Activated B cell treated with CpG ODN at 0.5 μM for 24 hours (primary cell): ENCODE measurements around the gene PRMT3. TPM values are rescaled to one million over a fixed set of nuclear protein-coding genes. Genes with fewer than 3 reads are reported as not detected.

Experiments used
- ATAC-seq: fragments of 200-7000 bp; cut with Tn5 transposase; one replicate; pipeline ENCODE4 v1.10.0; 2021; ENCODE audit warnings: low read depth, mild to moderate bottlenecking, moderate library complexity
- CTCF ChIA-PET: fragments of 350-600 bp; sonication (Branson Sonifier 250); formaldehyde crosslinking; loops from one replicate; lab custom pipeline; 2021; ENCODE audit warnings: antibody characterized with exemption; lab: Charles Lee
- POLR2A ChIA-PET: fragments of 350-600 bp; sonication (Branson Sonifier 250); formaldehyde crosslinking; loops from one replicate; lab custom pipeline; 2021; ENCODE audit warnings: antibody characterized with exemption; lab: Charles Lee
- DNase-seq: peaks from one replicate; pipeline ENCODE4 v3.0.0; 2022
- H3K27ac Mint-ChIP-seq: one replicate; pipeline ENCODE4 v1.8.0; 2020; ENCODE audit warnings: mixed read lengths
- H3K27me3 Mint-ChIP-seq: one replicate; pipeline ENCODE4 v1.8.0; 2021; ENCODE audit warnings: mixed read lengths
- H3K36me3 Mint-ChIP-seq: one replicate; pipeline ENCODE4 v1.8.0; 2021; ENCODE audit warnings: low read depth, mixed read lengths
- H3K4me1 Mint-ChIP-seq: one replicate; pipeline ENCODE4 v1.8.0; 2021; ENCODE audit warnings: mixed read lengths
- H3K4me3 Mint-ChIP-seq: one replicate; pipeline ENCODE4 v1.8.0; 2020; ENCODE audit warnings: mild to moderate bottlenecking, mixed read lengths
- H3K9me3 Mint-ChIP-seq: one replicate; pipeline ENCODE4 v1.8.0; 2020; ENCODE audit warnings: mixed read lengths
- CTCF ChIP-seq: fragments of 200-600 bp; IDR thresholded peaks from one replicate; pipeline ENCODE4 v1.8.0; 2022; ENCODE audit warnings: antibody characterized with exemption, mild to moderate bottlenecking
- intact Hi-C: fragments of 100-400 bp; cut with micrococcal nuclease; formaldehyde crosslinking; loops from one replicate; pipeline ENCODE4 v1.15.1; 2024
- total RNA-seq: library from RNA; stranded (reverse); gene quantifications from 2 replicates; pipeline ENCODE4 v1.2.3, GENCODE V29; 2022

PRMT3 gene
- total RNA-seq, 1 donor from 2014 or later: 24.9 TPM

DNA sequence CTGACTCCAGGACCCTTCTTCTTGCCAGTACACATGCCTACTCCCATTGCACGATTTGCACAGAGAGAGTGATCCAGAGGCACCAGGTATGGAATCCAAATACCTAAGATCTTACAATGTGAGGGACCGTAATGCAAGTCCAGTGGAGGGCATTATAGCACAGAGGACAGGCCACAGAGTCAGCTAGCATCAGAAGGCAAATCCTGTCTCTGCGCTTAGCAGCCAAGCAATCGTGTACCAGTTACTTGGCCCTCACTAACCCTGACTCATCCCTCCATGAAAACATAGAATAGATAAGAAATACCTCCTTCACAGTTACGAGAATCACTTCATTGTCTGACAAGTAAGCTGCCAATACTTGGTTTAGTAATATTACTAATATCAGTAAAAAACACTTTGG is 142.2 kb downstream of the PRMT3 start:
- POLR2A ChIA-PET: no interaction called here

GRCh38 chr11:20530942-20531703 is 143.6 kb downstream of the PRMT3 start:
- ChIA-PET CTCF (no interaction called here), POLR2A (interaction anchor here (0.8 kb wide), 1 partner anchor 33 kb away, joined by 3 read pairs; no protein-coding TSS in a partner anchor)
- Mint-ChIP-seq H3K27me3 (peaks cover 5% of the 10 kb centered on the region), H3K4me3 (peak overlapping the region; percentile 2), H3K9me3 (no peaks in the 10 kb centered on the region), H3K36me3 (no peaks in the 10 kb centered on the region), H3K4me1 (peaks cover 10% of the 10 kb centered on the region), H3K27ac (no peak overlapping the region)
- DNase-seq (no peak), ATAC-seq (no peak)
- no peak for TF ChIP-seq CTCF
- intact Hi-C loops: no loop called here

More for the DNA sequence above, 142.2 kb downstream of the PRMT3 start:
- no peak overlapping the region for H3K27ac Mint-ChIP-seq
- DNase-seq (no peak), ATAC-seq (no peak)
- no peak for TF ChIP-seq CTCF
- intact Hi-C loops: no loop called here
- no peak overlapping the region for H3K4me3 Mint-ChIP-seq
- CTCF ChIA-PET: no interaction called here
- no peaks in the 10 kb centered on the region for H3K36me3 Mint-ChIP-seq
- H3K9me3 Mint-ChIP-seq: no peaks in the 10 kb centered on the region
- H3K27me3 Mint-ChIP-seq: peaks cover 5% of the 10 kb centered on the region
- H3K4me1 Mint-ChIP-seq: peaks cover 10% of the 10 kb centered on the region

DNA sequence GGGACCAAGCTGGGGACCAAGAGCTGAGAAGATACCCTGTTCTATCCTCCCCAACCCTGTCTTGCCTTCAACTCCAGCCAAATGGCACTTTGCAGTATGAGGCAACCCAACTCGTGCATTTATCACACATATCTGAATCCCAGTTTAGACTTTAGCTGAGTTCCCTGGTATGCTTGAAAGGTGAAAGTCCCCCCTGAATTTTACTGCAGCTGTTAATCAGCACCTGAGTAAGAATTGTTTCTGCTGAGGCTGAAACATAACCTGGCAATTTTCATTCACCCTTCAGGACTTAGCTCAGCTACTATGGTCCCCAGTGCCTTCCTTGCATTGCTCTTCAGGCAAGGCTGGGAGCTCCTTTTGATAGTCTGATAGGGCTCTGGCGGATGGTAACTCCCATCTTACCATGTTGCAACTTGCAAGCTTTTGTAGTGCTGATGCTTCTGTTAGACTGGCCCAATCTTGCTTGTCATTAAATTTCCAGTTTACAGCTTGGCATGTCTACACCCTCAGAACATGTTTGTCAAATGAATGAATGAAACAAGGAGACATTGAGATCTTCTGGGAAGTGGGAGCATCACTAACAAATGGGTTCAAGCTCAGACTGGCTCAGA is 147.9 kb downstream of the PRMT3 start:
- DNase-seq (no peak), ATAC-seq (no peak)
- Mint-ChIP-seq H3K4me1 (peaks cover 7% of the 10 kb centered on the region), H3K9me3 (peaks cover 12% of the 10 kb centered on the region), H3K27ac (no peak overlapping the region), H3K36me3 (no peaks in the 10 kb centered on the region), H3K4me3 (no peak overlapping the region), H3K27me3 (peaks cover 8% of the 10 kb centered on the region)
- CTCF ChIA-PET: no interaction called here
- TF ChIP-seq CTCF: no peak
- POLR2A ChIA-PET: interaction anchor here (0.6 kb wide), 1 partner anchor 28 kb away, joined by 3 read pairs; no protein-coding TSS in a partner anchor
- intact Hi-C loops: no loop called here

GRCh38 chr11:20536365-20536764 is 148.8 kb downstream of the PRMT3 start:
- peaks cover 12% of the 10 kb centered on the region for H3K9me3 Mint-ChIP-seq
- H3K4me1 Mint-ChIP-seq: no peaks in the 10 kb centered on the region
- no peak overlapping the region for H3K4me3 Mint-ChIP-seq
- ChIA-PET CTCF (no interaction called here), POLR2A (no interaction called here)
- H3K36me3 Mint-ChIP-seq: no peaks in the 10 kb centered on the region
- peaks cover 8% of the 10 kb centered on the region for H3K27me3 Mint-ChIP-seq
- intact Hi-C loops: no loop called here
- no peak for TF ChIP-seq CTCF
- H3K27ac Mint-ChIP-seq: no peak overlapping the region
- ATAC-seq (no peak), DNase-seq (no peak)

DNA sequence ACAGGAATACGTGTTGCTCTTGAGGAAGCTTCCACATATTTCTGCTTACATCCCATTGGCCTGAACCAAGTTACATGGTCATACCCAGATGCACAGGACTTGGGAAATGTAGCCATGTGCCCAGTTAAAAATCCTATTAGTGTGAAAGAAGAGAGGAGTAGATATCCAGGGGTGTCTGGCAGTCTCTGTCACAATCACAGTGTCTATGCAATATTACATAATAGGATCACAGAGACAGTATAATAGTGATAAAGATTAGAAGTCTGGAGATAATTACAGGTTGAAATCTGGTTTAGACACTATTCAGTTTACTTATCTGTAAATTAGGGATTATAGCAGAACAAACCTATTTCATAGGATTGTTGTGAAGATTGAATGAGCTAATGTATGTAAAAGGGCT is 149.3 kb downstream of the PRMT3 start:
- ATAC-seq (no peak), DNase-seq (no peak)
- no peak for TF ChIP-seq CTCF
- intact Hi-C loops: no loop called here
- H3K9me3 Mint-ChIP-seq: peaks cover 12% of the 10 kb centered on the region
- no peaks in the 10 kb centered on the region for H3K4me1 Mint-ChIP-seq
- peaks cover 8% of the 10 kb centered on the region for H3K27me3 Mint-ChIP-seq
- ChIA-PET POLR2A (no interaction called here), CTCF (no interaction called here)
- no peak overlapping the region for H3K4me3 Mint-ChIP-seq
- H3K27ac Mint-ChIP-seq: no peak overlapping the region
- no peaks in the 10 kb centered on the region for H3K36me3 Mint-ChIP-seq
